HUDEP-2 (cell line): ENCODE results near the gene TMPRSS13.
"Not testable (repeated sequence)": the region's sequence is repeated elsewhere in the genome, so short reads cannot be mapped to it uniquely, and the experiment has no call there.

Experiments
- DNase-seq, 76 experiments: peaks; one replicate each; lab custom pipeline; 2025; ENCODE audit not compliant: unreplicated experiment in 76 of 76; lab: John Stamatoyannopoulos, UW

Gene TMPRSS13

GRCh38 chr11:117931331-117931950, 2.2 kb upstream of the TMPRSS13 start:
- no peak for DNase-seq

DNA sequence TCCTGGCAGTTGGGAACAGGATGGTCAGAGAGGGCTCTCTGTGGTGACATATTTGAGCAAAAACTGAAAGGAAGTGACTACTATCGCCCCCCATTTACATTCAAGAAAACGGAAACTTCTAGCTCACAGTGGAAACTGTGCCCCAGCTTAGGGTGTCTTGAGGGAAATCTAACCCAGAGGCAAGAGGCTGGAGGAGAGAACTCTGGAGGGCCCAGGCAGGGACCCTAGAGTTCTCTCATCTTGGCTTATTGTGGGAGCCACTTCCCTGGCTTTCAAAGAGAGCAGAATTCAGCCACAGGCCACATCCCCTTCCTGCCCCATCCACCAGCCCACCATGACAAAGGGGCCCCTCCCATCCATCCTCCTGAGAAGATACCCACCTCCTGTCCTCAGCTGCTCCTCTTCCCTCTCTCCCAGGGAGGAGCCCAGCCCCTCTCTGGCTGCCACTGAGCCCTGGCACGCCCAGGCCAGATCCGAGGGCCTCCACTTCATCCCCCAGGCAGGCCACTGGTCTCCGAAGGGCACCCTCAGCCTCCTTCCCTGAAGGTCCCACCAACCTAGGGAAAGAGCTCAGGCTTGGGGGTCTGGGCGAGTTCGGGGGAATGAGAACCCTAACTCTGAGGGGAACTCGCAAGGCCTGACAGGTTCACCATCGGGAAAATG, 1.6 kb upstream of the TMPRSS13 start:
- DNase-seq, result no peak

- no peak for DNase-seq
Measured at GRCh38 chr11:117929916-117930570, 841 bp upstream of the TMPRSS13 start.

- DNase-seq, result no peak
Measured at GRCh38 chr11:117928446-117929141, 608 bp downstream of the TMPRSS13 start.

DNA sequence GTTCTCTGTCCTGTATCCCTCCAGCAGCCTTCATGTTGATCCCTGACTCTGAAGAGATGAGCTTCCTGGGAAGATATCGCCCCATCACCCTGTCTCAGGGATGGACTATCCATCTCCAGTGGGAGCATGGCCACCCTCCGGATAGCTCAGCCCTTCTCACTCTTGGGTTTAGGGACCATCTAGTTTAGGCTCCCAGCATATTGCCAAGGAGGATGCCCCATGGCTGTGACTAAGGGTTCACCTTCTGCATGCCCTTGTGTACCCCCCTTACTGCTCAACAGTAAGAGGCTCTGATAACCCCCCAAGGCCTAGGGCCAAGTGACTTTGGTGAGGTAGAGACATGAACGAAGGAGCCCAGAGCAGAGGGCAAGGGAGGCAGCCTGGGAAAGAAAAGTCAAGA, 1.3 kb downstream of the TMPRSS13 start:
- no peak for DNase-seq

DNA sequence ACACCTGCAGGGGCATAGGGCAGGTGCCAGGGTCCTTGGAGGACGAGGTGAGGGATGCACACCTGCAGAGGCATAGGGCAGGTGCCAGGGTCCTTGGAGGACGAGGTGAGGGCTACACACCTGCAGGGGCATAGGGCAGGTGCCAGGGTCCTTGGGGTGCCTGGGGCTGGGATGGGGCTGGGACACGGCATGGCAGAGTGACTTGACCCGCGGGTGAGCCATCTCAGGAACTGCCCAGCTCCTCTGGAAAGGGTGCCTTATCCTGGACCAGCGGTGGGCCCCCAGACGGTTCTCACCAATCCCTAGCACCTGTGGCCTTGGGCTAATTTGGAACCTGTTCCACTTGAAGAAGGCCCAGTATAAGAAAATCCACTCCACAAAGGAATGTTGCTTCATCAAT, 3.0 kb downstream of the TMPRSS13 start:
- DNase-seq, result not testable (repeated sequence)

DNA sequence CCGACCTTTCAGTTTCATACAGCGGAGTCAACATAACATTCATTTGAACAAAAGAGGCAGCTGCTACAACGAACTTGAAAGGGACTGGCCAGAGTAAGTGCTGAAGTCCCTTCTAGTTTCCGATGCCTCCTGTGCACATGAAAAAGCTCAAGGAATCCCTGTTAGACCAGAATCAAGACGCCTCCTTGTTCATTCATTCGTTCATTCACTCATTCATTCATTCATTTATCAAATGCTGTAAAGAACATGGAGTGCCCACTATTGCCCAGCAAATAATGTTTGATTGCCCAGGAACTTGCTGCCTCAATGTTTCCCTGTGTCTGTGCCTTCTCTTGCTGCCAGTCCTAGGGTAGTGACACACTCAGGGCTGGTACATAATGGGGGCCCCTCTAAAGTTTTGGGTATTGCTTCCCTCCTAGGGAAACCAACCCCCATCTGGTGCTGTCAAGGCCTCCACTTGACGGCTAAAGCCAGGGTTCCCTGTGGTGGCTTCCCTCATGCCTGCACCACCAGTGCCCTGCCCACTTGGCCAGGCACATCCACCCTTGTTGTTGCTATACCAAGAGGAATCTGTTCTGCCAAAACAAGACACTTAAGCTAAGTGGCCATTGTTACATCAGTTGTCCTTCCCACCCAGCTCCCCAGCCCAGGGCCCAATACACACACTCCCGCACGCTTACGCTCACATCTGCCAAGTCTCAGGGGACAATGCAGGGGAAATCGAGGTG, 3.8 kb downstream of the TMPRSS13 start:
- DNase-seq, result no peak

- DNase-seq, result no peak
Measured at GRCh38 chr11:117924631-117925170, 4.5 kb downstream of the TMPRSS13 start.

- no peak for DNase-seq
Measured at GRCh38 chr11:117923773-117924172, 5.4 kb downstream of the TMPRSS13 start.

DNA sequence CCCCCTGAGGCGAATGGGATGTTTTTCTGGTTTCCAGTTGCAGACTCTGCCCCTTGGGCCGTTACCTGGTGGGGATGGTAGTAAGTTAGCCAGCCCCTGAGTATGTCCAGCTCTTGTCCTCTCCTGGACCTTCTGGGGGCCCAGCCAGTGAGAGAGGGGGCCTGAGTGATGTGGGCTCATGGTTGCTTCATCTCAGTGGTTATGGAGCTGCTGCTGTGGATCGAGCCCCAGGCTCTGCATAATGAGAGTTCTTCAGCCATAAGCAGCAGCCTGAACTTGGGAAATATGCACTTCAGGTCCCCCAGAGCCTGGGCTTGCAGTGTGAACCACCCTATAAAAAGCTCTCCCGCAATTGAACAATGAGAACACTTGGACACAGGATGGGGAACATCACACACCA, 5.9 kb downstream of the TMPRSS13 start:
- no peak for DNase-seq

GRCh38 chr11:117921893-117922292, 7.3 kb downstream of the TMPRSS13 start:
- DNase-seq, result no peak

DNA sequence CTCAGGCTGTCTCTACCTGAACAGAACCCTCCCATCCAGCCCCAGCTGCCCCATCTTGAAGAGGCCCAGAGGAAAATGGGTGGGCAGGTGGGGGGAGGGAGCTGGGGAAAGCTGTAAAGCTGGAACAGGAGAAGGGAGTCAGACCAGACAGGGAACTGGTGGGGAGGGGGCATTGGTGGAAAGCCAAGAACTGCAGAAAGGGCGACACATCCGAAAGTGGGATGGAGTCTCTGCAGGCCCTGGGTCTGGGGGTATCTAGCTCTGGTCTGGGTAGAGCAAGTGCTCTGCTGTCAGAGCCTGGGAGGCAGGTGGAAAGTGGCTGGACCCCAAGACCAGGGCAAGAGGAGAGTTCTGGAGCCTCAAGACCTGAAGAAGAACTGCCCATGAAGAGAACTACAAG, 7.7 kb downstream of the TMPRSS13 start:
- DNase-seq, result no peak

GRCh38 chr11:117919781-117920221, 9.4 kb downstream of the TMPRSS13 start:
- DNase-seq, result no peak

- DNase-seq, result no peak
Measured at GRCh38 chr11:117919341-117919740, 9.9 kb downstream of the TMPRSS13 start.

DNA sequence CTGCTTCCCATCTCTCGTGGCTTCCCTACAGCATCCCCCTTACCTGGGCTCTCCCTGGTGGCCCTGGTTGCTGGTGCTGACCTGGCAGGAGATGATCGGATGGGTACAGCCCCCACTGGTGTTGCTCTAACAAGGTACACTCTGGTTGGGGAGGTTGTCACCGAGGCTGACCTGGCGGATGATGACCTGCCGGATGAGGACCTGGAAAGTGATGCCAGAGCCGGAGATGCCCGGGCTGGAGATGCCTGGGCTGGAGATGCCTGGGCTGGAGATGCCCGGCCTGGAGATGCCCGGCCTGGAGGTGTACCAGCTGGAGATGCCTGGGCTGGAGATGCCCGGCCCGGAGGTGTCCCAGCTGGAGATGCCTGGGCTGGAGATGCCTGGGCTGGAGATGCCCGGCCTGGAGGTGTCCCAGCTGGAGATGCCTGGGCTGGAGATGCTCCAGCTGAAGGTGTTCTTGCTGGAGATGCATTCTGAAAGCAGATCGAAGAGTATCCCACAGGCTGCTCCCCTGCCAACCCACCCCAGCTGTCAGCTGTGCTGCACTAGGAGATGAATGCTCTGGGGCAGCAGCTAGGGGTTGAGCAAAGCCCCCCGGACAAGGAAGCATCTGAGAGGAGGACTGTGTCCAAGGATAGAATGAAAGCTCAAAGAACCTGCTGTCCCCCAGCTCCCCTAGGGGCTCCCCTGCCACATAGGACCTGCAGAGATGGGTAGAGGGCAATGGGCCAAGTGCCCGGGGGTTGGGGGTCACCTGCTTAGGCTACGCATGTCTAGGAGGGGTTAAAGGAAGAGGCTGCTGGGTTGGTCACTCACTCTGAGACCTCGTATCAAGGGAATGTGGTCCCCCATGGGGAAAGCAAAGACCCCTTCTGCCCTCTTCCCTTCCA, 10.6 kb downstream of the TMPRSS13 start:
- DNase-seq, result no peak

GRCh38 chr11:117917591-117918151, 11.5 kb downstream of the TMPRSS13 start:
- no peak for DNase-seq

DNA sequence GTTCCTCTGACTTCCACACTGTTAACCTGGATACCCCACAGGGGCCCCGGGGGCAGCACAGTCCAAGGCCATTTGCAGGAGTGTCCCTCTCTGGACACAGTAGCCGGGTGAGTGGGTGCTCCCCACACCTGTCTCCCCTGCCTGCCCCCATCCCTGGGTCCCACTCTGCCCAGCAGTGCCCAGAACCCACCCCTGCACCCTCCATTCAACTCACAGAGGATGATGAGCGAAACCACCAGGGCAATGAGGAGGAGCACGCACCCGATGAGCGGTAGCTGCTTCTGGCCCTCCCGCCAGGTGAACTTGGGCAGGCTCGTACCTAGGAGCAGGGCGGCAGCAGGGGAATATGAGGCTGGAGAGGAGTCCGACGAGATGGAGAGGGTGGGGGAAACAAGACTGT, 12.2 kb downstream of the TMPRSS13 start:
- DNase-seq, result no peak

DNA sequence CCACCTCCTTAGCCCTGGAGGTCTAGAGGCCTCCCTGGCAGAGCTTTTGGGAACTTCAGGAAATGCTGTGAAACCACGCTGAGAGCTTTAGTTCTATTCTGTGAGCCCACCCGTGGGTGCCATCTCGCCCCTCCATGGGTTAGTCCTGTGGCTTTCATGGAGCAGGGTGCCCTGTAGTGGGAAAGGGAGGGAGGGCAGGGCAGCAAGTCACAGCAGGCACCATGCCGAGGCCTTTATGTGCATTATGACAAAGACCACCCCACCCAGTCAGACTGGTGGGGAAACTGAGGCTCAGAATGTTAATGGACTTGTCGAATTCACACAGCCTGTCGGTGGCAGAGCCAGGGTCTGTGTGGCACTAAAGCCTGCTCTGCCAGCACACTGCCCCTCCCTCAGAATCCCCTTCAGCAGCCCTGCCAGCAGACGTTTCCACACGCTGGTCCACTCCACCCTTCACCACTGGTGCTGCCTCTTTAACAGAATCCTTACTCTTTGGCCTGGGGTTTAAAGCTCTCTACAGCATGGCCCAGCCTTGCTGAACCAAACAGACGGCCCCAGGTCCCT, 13.4 kb downstream of the TMPRSS13 start:
- DNase-seq, result no peak
